GM23248 (cell line): Measurements from ENCODE around the gene MICU2. TPM values are rescaled to one million over a fixed set of nuclear protein-coding genes. Genes with fewer than 3 reads are reported as not detected.

ENCODE experiments used
- DNase-seq: peaks from one replicate; pipeline ENCODE4 v3.0.0-alpha.2; 2015
- H2AFZ ChIP-seq: fragments of 200-600 bp; sonication (generic); 2 replicates; pipeline ENCODE4 v1.6.1; 2016; ENCODE audit warnings: antibody characterized with exemption
- H3F3A ChIP-seq: fragments of 200-600 bp; sonication (generic); 2 replicates; pipeline ENCODE4 v1.6.1; 2016; ENCODE audit warnings: mild to moderate bottlenecking, antibody characterized with exemption, mixed run types; ENCODE audit not compliant: insufficient read depth
- H3K27ac ChIP-seq: fragments of 200-600 bp; sonication (generic); 2 replicates; pipeline ENCODE4 v1.5.1; 2016; ENCODE audit warnings: mild to moderate bottlenecking
- H3K27me3 ChIP-seq: fragments of 200-600 bp; sonication (generic); replicated peaks from 2 replicates; pipeline ENCODE4 v1.6.1; 2016; ENCODE audit warnings: mild to moderate bottlenecking; ENCODE audit not compliant: insufficient read depth
- H3K36me3 ChIP-seq: fragments of 200-600 bp; sonication (generic); 2 replicates; pipeline ENCODE4 v1.6.1; 2016; ENCODE audit warnings: low read depth, mild to moderate bottlenecking
- H3K4me1 ChIP-seq: fragments of 200-600 bp; sonication (generic); 2 replicates; pipeline ENCODE4 v1.6.1; 2016; ENCODE audit warnings: mild to moderate bottlenecking; ENCODE audit not compliant: insufficient read depth
- H3K4me2 ChIP-seq: fragments of 200-600 bp; sonication (generic); one replicate; pipeline ENCODE4 v1.6.1; 2016; ENCODE audit warnings: mild to moderate bottlenecking; ENCODE audit not compliant: unreplicated experiment
- H3K4me3 ChIP-seq: fragments of 200-600 bp; sonication (generic); 2 replicates; pipeline ENCODE4 v1.5.1; 2016; ENCODE audit warnings: mild to moderate bottlenecking
- H3K79me2 ChIP-seq: fragments of 200-600 bp; sonication (generic); 2 replicates; pipeline ENCODE4 v1.6.1; 2016; ENCODE audit warnings: mild to moderate bottlenecking; ENCODE audit not compliant: insufficient read depth
- H3K9ac ChIP-seq: fragments of 200-600 bp; sonication (generic); 2 replicates; pipeline ENCODE4 v1.6.1; 2016; ENCODE audit warnings: mild to moderate bottlenecking
- H3K9me2 ChIP-seq: fragments of 200-600 bp; sonication (generic); 2 replicates; pipeline ENCODE4 v1.6.1; 2016; ENCODE audit warnings: mixed run types, mild to moderate bottlenecking, moderate library complexity; ENCODE audit not compliant: insufficient read depth
- H3K9me3 ChIP-seq: fragments of 200-600 bp; sonication (generic); one replicate; pipeline ENCODE4 v1.6.1; 2017; ENCODE audit warnings: low read depth
- H4K20me1 ChIP-seq: fragments of 200-600 bp; sonication (generic); 2 replicates; pipeline ENCODE4 v1.6.0; 2016; ENCODE audit not compliant: insufficient read depth
- EZH2 ChIP-seq: fragments of 200-600 bp; sonication (generic); IDR thresholded peaks from 2 replicates; pipeline ENCODE4 v1.6.1; 2018; ENCODE audit warnings: antibody characterized with exemption, mild to moderate bottlenecking; ENCODE audit not compliant: insufficient read depth, poor library complexity, severe bottlenecking
- EZH2phosphoT487 ChIP-seq: fragments of 200-600 bp; sonication (generic); IDR thresholded peaks from 2 replicates; pipeline ENCODE4 v1.6.1; 2018; ENCODE audit warnings: antibody characterized with exemption, moderate library complexity, mild to moderate bottlenecking, low read depth; ENCODE audit not compliant: insufficient read depth
- WGBS, 2 experiments: methylation state at CpG; one replicate each; pipeline ENCODE4 v1.1.6; 2015 to 2017; ENCODE audit warnings: low lambda C conversion rate in 2 of 2, low coverage in 1 of 2; ENCODE audit errors: missing lambda C conversion rate in 2 of 2; 5-methylcytosine and 5-hydroxymethylcytosine counted together
- in situ Hi-C: fragments of 300-500 bp; cut with MboI; formaldehyde crosslinking; loops from 2 replicates; pipeline ENCODE4 v1.15.0; 2020
- polyA plus RNA-seq: library from polyadenylated mRNA; unstranded; fragments of >200 nt; fragmentation: Nextera tagmentation; extraction: Ambion mirVana; gene quantifications from 2 replicates; pipeline ENCODE4 v1.2.1, GENCODE V29; 2016
- total RNA-seq: library from RNA; depleted of rRNA; stranded (reverse); fragments of >200 nt; shearing (Covaris generic); gene quantifications from 2 replicates; pipeline ENCODE4 v1.2.3, GENCODE V29; 2014

Gene MICU2
- total and polyA plus RNA-seq, 2 experiments from 2014 or later, result 41.4 to 61.7 TPM

DNA sequence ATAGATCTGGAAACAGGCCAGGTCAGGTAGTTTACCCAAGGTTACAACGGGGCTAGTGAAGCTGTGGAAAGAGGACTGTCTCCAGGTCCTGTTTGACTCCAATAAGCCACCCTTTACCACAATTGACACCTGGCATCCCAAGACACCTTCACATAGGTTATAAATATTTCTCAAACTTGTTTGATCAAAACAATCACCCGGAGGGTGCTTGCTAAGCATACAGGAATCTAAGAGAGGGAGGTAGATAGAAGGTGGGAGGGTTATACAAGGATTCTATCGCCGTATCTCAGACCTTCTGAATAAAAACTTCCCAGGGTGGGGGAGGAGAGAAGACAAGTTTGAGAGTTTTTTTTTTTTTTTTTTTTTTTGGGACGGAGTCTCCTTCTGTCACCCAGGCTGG, 55.4 kb downstream of the MICU2 start:
- DNase-seq, result no peak
- Histone ChIP-seq H3K9ac (no peak overlapping the region), H3K79me2 (peaks cover 5% of the 10 kb centered on the region), H3K9me2 (no peaks in the 10 kb centered on the region), H3K4me1 (no peaks in the 10 kb centered on the region), H3F3A (no peaks in the 10 kb centered on the region), H3K4me3 (no peak overlapping the region), H4K20me1 (no peaks in the 10 kb centered on the region), H3K27ac (no peak overlapping the region), H3K9me3 (no peaks in the 10 kb centered on the region), H2AFZ (no peak overlapping the region), H3K36me3 (no peaks in the 10 kb centered on the region), H3K4me2 (no peak overlapping the region), H3K27me3 (no peaks in the 10 kb centered on the region)
- WGBS, 2 experiments, result 98 to 99% methylated on average over 5 of the region's 5 CpGs
- TF ChIP-seq EZH2 (no peak), EZH2phosphoT487 (no peak)
- in situ Hi-C loops, result no loop called here

DNA sequence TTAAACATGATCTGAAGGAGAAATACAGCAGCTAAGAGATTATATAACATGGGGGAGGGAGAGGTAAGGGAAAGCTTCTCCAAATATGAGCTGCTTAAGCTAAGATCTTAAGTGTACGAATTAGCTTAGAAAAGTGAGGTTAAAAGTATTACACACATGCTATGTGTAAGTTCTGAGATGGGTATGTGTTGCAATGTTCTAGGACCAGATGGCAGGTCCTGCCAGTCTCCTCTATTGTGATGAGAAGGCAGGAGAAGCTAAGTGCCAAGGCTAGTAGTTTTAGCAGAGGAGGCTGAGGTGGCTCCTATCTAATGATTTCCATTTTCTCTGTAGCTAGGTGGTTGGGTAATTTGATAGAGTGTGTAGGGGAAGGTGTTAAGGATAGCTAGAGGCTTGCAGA, 57.6 kb downstream of the MICU2 start:
- no peaks in the 10 kb centered on the region for H3K9me2 ChIP-seq
- no peak overlapping the region for H2AFZ ChIP-seq
- H3K79me2 ChIP-seq, result peaks cover 17% of the 10 kb centered on the region
- H3F3A ChIP-seq, result no peaks in the 10 kb centered on the region
- no peak overlapping the region for H3K9ac ChIP-seq
- H3K27ac ChIP-seq, result no peak overlapping the region
- no peak overlapping the region for H3K4me3 ChIP-seq
- no peaks in the 10 kb centered on the region for H3K4me1 ChIP-seq
- WGBS, 2 experiments, result 89 to 96% methylated on average over 1 of the region's 1 CpG
- no peaks in the 10 kb centered on the region for H4K20me1 ChIP-seq
- no peak for TF ChIP-seq EZH2
- TF ChIP-seq EZH2phosphoT487, result no peak
- no peak overlapping the region for H3K4me2 ChIP-seq
- in situ Hi-C loops, result no loop called here
- no peaks in the 10 kb centered on the region for H3K27me3 ChIP-seq
- H3K9me3 ChIP-seq, result no peaks in the 10 kb centered on the region
- DNase-seq, result peak; percentile 27
- H3K36me3 ChIP-seq, result no peaks in the 10 kb centered on the region

DNA sequence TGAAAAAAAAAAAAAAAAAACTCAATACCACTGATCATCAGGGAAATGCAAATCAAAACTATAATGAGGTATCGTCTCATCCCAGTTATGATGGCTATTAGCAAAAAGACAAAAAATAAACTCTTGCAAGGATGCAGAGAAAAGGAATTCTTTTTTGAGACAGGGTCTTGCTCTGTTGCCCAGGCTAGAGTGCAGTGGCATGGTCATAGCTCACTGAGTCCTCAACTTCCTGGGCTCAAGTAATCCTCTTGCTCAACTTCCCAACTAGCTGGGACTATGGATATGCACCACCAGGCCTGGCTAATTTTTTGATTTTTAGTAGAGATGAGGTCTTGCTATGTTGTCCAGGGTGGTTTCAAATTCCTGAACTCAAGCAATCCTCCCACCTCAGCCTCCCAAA, 59.5 kb downstream of the MICU2 start:
- no peaks in the 10 kb centered on the region for H3K27me3 ChIP-seq
- H4K20me1 ChIP-seq, result no peaks in the 10 kb centered on the region
- no peaks in the 10 kb centered on the region for H3K9me2 ChIP-seq
- TF ChIP-seq EZH2, result no peak
- TF ChIP-seq EZH2phosphoT487, result no peak
- H3K4me1 ChIP-seq, result no peaks in the 10 kb centered on the region
- no peak overlapping the region for H3K4me3 ChIP-seq
- H3F3A ChIP-seq, result no peaks in the 10 kb centered on the region
- H3K36me3 ChIP-seq, result no peaks in the 10 kb centered on the region
- H3K4me2 ChIP-seq, result no peak overlapping the region
- in situ Hi-C loops, result no loop called here
- H3K79me2 ChIP-seq, result peaks cover 22% of the 10 kb centered on the region
- DNase-seq, result no peak
- no peak overlapping the region for H3K9ac ChIP-seq
- 87 to 92% methylated on average over 1 of the region's 1 CpG for WGBS, 2 experiments
- H3K9me3 ChIP-seq, result no peaks in the 10 kb centered on the region
- H3K27ac ChIP-seq, result no peak overlapping the region
- H2AFZ ChIP-seq, result no peak overlapping the region

DNA sequence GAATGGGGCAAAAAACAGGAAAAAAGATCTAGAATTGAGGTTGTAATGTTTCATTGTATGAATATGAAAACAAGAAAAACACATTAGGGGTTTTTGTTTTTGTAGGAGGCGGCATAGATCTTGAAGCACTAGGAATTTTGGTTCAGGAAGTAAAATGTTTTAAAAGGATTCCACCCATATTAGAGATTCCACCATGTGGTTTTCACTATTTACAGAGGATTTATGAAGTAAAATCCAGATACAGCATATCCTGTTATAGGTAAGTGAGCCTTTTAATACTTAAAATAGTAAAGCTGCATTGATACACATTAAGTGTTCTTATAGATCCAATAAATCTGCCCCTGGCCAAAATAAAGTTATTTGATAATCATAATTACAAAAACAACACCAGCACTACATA, 61.4 kb downstream of the MICU2 start:
- no peaks in the 10 kb centered on the region for H4K20me1 ChIP-seq
- no peak overlapping the region for H3K27ac ChIP-seq
- H3F3A ChIP-seq, result no peaks in the 10 kb centered on the region
- H3K9me3 ChIP-seq, result no peaks in the 10 kb centered on the region
- no peak for DNase-seq
- H3K79me2 ChIP-seq, result peaks cover 22% of the 10 kb centered on the region
- no peak overlapping the region for H2AFZ ChIP-seq
- no peaks in the 10 kb centered on the region for H3K4me1 ChIP-seq
- in situ Hi-C loops, result no loop called here
- TF ChIP-seq EZH2, result no peak
- no peak for TF ChIP-seq EZH2phosphoT487
- no peak overlapping the region for H3K4me2 ChIP-seq
- no peaks in the 10 kb centered on the region for H3K36me3 ChIP-seq
- H3K27me3 ChIP-seq, result no peaks in the 10 kb centered on the region
- 95 to 97% methylated on average over 1 of the region's 1 CpG for WGBS, 2 experiments
- no peak overlapping the region for H3K4me3 ChIP-seq
- H3K9ac ChIP-seq, result no peak overlapping the region
- H3K9me2 ChIP-seq, result no peaks in the 10 kb centered on the region

DNA sequence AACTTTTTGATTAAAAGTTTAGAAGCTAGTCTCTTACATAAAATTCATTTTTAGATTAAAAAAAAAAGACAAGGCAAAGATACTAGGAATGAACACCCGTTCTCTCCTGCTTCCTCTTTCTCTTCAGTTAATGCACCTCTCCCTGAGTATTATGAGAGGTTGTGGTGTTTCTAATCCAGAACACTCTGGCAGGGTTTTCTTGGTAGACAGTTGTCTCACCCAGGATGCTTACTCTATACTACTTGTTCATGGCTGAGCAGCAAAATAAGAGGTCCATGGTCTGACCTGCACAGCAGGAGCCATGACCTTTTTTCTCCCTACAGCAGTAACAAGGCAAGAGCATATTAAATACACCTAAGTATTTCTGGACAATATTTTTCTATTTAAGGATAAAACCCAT, 62.0 kb downstream of the MICU2 start:
- no peaks in the 10 kb centered on the region for H3K4me1 ChIP-seq
- in situ Hi-C loops, result no loop called here
- no peak for DNase-seq
- no peaks in the 10 kb centered on the region for H3K27me3 ChIP-seq
- TF ChIP-seq EZH2phosphoT487 (no peak), EZH2 (no peak)
- H3K79me2 ChIP-seq, result peaks cover 22% of the 10 kb centered on the region
- no peaks in the 10 kb centered on the region for H3F3A ChIP-seq
- no peak overlapping the region for H2AFZ ChIP-seq
- H3K9ac ChIP-seq, result no peak overlapping the region
- H3K36me3 ChIP-seq, result no peaks in the 10 kb centered on the region
- no peak overlapping the region for H3K27ac ChIP-seq
- no peaks in the 10 kb centered on the region for H4K20me1 ChIP-seq
- H3K9me3 ChIP-seq, result no peaks in the 10 kb centered on the region
- H3K4me3 ChIP-seq, result no peak overlapping the region
- H3K4me2 ChIP-seq, result no peak overlapping the region
- no peaks in the 10 kb centered on the region for H3K9me2 ChIP-seq
- WGBS, 2 experiments, result 98 to 100% methylated on average over 1 of the region's 1 CpG
